Spinal cord (tissue), 10 donors: ENCODE results near the gene ENPP4. TPM values are rescaled to one million over a fixed set of nuclear protein-coding genes. Genes with fewer than 3 reads are reported as not detected.
"Not testable (repeated sequence)": the region's sequence is repeated elsewhere in the genome, so short reads cannot be mapped to it uniquely, and the experiment has no call there.

Source experiments
- DNase-seq, 6 donors: peaks; one replicate each; pipeline versions ENCODE4 v3.0.0 to v3.0.0-alpha.2; 2013 to 2015; ENCODE audit warnings: low spot score in 6 of 6, low read depth in 4 of 6
- H3K27ac ChIP-seq: one replicate; pipeline ENCODE4 v1.5.1; 2013; ENCODE audit warnings: low read depth, low read length, control low read depth
- H3K27me3 ChIP-seq: one replicate; pipeline ENCODE4 v1.6.1; 2013; ENCODE audit warnings: low read length; ENCODE audit not compliant: control insufficient read depth, insufficient read depth
- H3K36me3 ChIP-seq: one replicate; pipeline ENCODE4 v1.6.1; 2013; ENCODE audit warnings: low read length; ENCODE audit not compliant: control insufficient read depth, insufficient read depth
- H3K4me1 ChIP-seq: one replicate; pipeline ENCODE4 v1.6.1; 2013; ENCODE audit warnings: low read length; ENCODE audit not compliant: control insufficient read depth, insufficient read depth
- H3K4me3 ChIP-seq: one replicate; pipeline ENCODE4 v1.5.1; 2013; ENCODE audit warnings: low read depth, low read length, control low read depth
- H3K9me3 ChIP-seq: one replicate; pipeline ENCODE4 v1.6.1; 2013; ENCODE audit warnings: low read length; ENCODE audit not compliant: control insufficient read depth, insufficient read depth
- WGBS: methylation state at CpG from one replicate; pipeline ENCODE4 v1.1.5; 2013; ENCODE audit warnings: missing lambda C conversion rate; ENCODE audit not compliant: insufficient coverage; 5-methylcytosine and 5-hydroxymethylcytosine counted together
- polyA plus RNA-seq, 2 donors: library from polyadenylated mRNA; unstranded; fragments of 120-200 nt; gene quantifications; one replicate each; pipeline ENCODE4 v1.2.1, GENCODE V29; 2013; ENCODE audit not compliant: insufficient read length in 2 of 2
- total RNA-seq, 2 donors: library from RNA; depleted of rRNA in 1 of 2; stranded (reverse); fragments of 120-200 nt in 1 of 2; fragments of >200 nt in 1 of 2; gene quantifications; one replicate each; pipeline versions ENCODE4 v1.2.3 to v1.2.4, GENCODE V29; 2013 to 2014
- donor health status: healthy.

ENPP4 gene
- total and polyA plus RNA-seq, 4 donors, result 9.4 to 34.8 (median 13.4) TPM

GRCh38 chr6:46149066-46149465 lies 19.3 kb downstream of the ENPP4 start:
- not testable (repeated sequence) for DNase-seq, H3K4me3 ChIP-seq, H3K27ac ChIP-seq, H3K4me1 ChIP-seq, H3K36me3 ChIP-seq, H3K9me3 ChIP-seq, H3K27me3 ChIP-seq
- 60% methylated on average over 1 of the region's 3 CpGs for WGBS

- no peak overlapping the region for H3K4me3 ChIP-seq
- H3K9me3 ChIP-seq, result peaks cover 1% of the 10 kb centered on the region
- H3K4me1 ChIP-seq, result no peaks in the 10 kb centered on the region
- DNase-seq, result no peak
- no peak overlapping the region for H3K27ac ChIP-seq
- no peaks in the 10 kb centered on the region for H3K27me3 ChIP-seq
- no peaks in the 10 kb centered on the region for H3K36me3 ChIP-seq
Observed at GRCh38 chr6:46156701-46157100, 26.9 kb downstream of the ENPP4 start.

GRCh38 chr6:46159229-46159628 lies 29.4 kb downstream of the ENPP4 start:
- H3K27me3 ChIP-seq, result no peaks in the 10 kb centered on the region
- H3K4me1 ChIP-seq, result no peaks in the 10 kb centered on the region
- no peak overlapping the region for H3K27ac ChIP-seq
- H3K4me3 ChIP-seq, result no peak overlapping the region
- H3K36me3 ChIP-seq, result no peaks in the 10 kb centered on the region
- no peaks in the 10 kb centered on the region for H3K9me3 ChIP-seq
- no peak for DNase-seq

GRCh38 chr6:46160102-46160501 lies 30.3 kb downstream of the ENPP4 start:
- Histone ChIP-seq H3K27me3 (no peaks in the 10 kb centered on the region), H3K36me3 (no peaks in the 10 kb centered on the region), H3K27ac (no peak overlapping the region), H3K4me3 (no peak overlapping the region), H3K4me1 (no peaks in the 10 kb centered on the region), H3K9me3 (no peaks in the 10 kb centered on the region)
- no peak for DNase-seq
- WGBS, result no CpG with 5 or more reads among the region's 5 CpGs

GRCh38 chr6:46170357-46171289 lies 40.8 kb downstream of the ENPP4 start, which contains the start of gene ENPP5:
TSS of gene ENPP5 (minus strand) at chr6:46170980. CDS start at chr6:46168262, 2,718 bp downstream.
- no peak within 1 kb of the TSS for H3K27ac ChIP-seq
- peaks cover 9% of the 10 kb centered on the region for H3K4me1 ChIP-seq
- no peaks in the 10 kb centered on the region for H3K9me3 ChIP-seq
- DNase-seq, result peak; percentile 33 to 96 (median 71)
- no peaks in the 10 kb centered on the region for H3K36me3 ChIP-seq
- 0% methylated on average over 37 of the region's 49 CpGs for WGBS
- peaks cover 2% of the 10 kb centered on the region for H3K27me3 ChIP-seq
- H3K4me3 ChIP-seq, result peak within 1 kb of the TSS; percentile 78

- DNase-seq, result no peak
- 65% methylated on average over 2 of the region's 4 CpGs for WGBS
- Histone ChIP-seq H3K4me1 (peaks cover 9% of the 10 kb centered on the region), H3K36me3 (no peaks in the 10 kb centered on the region), H3K27me3 (peaks cover 2% of the 10 kb centered on the region), H3K27ac (no peak overlapping the region), H3K9me3 (no peaks in the 10 kb centered on the region), H3K4me3 (no peak overlapping the region)
Observed at GRCh38 chr6:46172176-46172575, 42.4 kb downstream of the ENPP4 start.

GRCh38 chr6:46174904-46175303 lies 45.1 kb downstream of the ENPP4 start:
- H3K9me3 ChIP-seq, result no peaks in the 10 kb centered on the region
- DNase-seq, result no peak
- no peaks in the 10 kb centered on the region for H3K27me3 ChIP-seq
- no peak overlapping the region for H3K27ac ChIP-seq
- H3K4me3 ChIP-seq, result no peak overlapping the region
- WGBS, result 60% methylated on average over 1 of the region's 3 CpGs
- H3K36me3 ChIP-seq, result no peaks in the 10 kb centered on the region
- peaks cover 9% of the 10 kb centered on the region for H3K4me1 ChIP-seq

GRCh38 chr6:46175446-46175845 lies 45.7 kb downstream of the ENPP4 start:
- no peaks in the 10 kb centered on the region for H3K9me3 ChIP-seq
- peaks cover 8% of the 10 kb centered on the region for H3K4me1 ChIP-seq
- no peaks in the 10 kb centered on the region for H3K36me3 ChIP-seq
- 80% methylated on average over 1 of the region's 4 CpGs for WGBS
- H3K4me3 ChIP-seq, result no peak overlapping the region
- H3K27me3 ChIP-seq, result no peaks in the 10 kb centered on the region
- no peak for DNase-seq
- no peak overlapping the region for H3K27ac ChIP-seq

- H3K4me1 ChIP-seq, result peaks cover 4% of the 10 kb centered on the region
- no peak overlapping the region for H3K4me3 ChIP-seq
- no peaks in the 10 kb centered on the region for H3K9me3 ChIP-seq
- no peaks in the 10 kb centered on the region for H3K36me3 ChIP-seq
- no CpG with 5 or more reads among the region's 3 CpGs for WGBS
- no peak overlapping the region for H3K27ac ChIP-seq
- no peak for DNase-seq
- no peaks in the 10 kb centered on the region for H3K27me3 ChIP-seq
Observed at GRCh38 chr6:46175976-46176375, 46.2 kb downstream of the ENPP4 start.

- Histone ChIP-seq H3K9me3 (no peaks in the 10 kb centered on the region), H3K4me3 (no peak overlapping the region), H3K27ac (no peak overlapping the region), H3K27me3 (no peaks in the 10 kb centered on the region), H3K4me1 (no peaks in the 10 kb centered on the region), H3K36me3 (no peaks in the 10 kb centered on the region)
- DNase-seq, result peak in 2 of 6 donors; percentile 48 to 57
- WGBS, result 60% methylated on average over 1 of the region's 4 CpGs
Observed at GRCh38 chr6:46184114-46184513, 54.3 kb downstream of the ENPP4 start.
